Gastrocnemius medialis (tissue), 4 donors: Measurements from ENCODE around the gene ARHGAP5. TPM values are rescaled to one million over a fixed set of nuclear protein-coding genes. Genes with fewer than 3 reads are reported as not detected.

Experiments used
- ATAC-seq, 2 donors: fragments of 150-250 bp; one replicate each; pipeline ENCODE4 v1.9.1; 2016
- DNase-seq, 2 donors: peaks; one replicate each; pipeline ENCODE4 v3.0.0-alpha.2; 2019
- H3K27ac ChIP-seq, 4 donors: fragments of 200-600 bp; sonication (generic); 1 replicate in 1 of 4; 2 replicates in 3 of 4; pipeline ENCODE4 v1.5.1; 2016 to 2018; ENCODE audit warnings: mild to moderate bottlenecking in 2 of 4, moderate library complexity in 1 of 4
- H3K27me3 ChIP-seq, 3 donors: fragments of 200-600 bp; sonication (generic) in 2 of 3; 1 replicate in 1 of 3; 2 replicates in 2 of 3; pipeline versions ENCODE4 v1.5.1 to v1.6.0; 2016 to 2019; ENCODE audit warnings: mild to moderate bottlenecking in 1 of 3, moderate library complexity in 1 of 3
- H3K36me3 ChIP-seq, 2 donors: fragments of 200-600 bp; sonication (generic) in 1 of 2; one replicate each; pipeline ENCODE4 v1.5.1; 2017 to 2018
- H3K4me1 ChIP-seq, 2 donors: fragments of 200-600 bp; sonication (generic) in 1 of 2; one replicate each; pipeline ENCODE4 v1.5.1; 2016 to 2017; ENCODE audit warnings: mild to moderate bottlenecking in 2 of 2
- H3K4me3 ChIP-seq, 4 donors: fragments of 200-600 bp; sonication (generic) in 3 of 4; 1 replicate in 1 of 4; 2 replicates in 3 of 4; pipeline ENCODE4 v1.5.1; 2016 to 2019; ENCODE audit warnings: mild to moderate bottlenecking in 2 of 4
- H3K9me3 ChIP-seq, 3 donors: fragments of 200-600 bp; sonication (generic) in 2 of 3; 1 replicate in 1 of 3; 2 replicates in 2 of 3; pipeline ENCODE4 v1.5.1; 2016 to 2019
- CTCF ChIP-seq, 5 experiments: fragments of 450-650 bp in 3 of 5; fragments of 200-600 bp in 2 of 5; sonication (generic) in 2 of 5; IDR thresholded peaks in 4 of 5; conservative IDR thresholded peaks in 1 of 5; 1 replicate in 4 of 5; 2 replicates in 1 of 5; pipeline ENCODE4 v1.5.1; 2016 to 2019; ENCODE audit warnings: antibody characterized with exemption in 5 of 5, mild to moderate bottlenecking in 3 of 5, moderate library complexity in 3 of 5
- POLR2A ChIP-seq, 2 donors: fragments of 450-650 bp; IDR thresholded peaks; one replicate each; pipeline ENCODE4 v1.6.1; 2017; ENCODE audit warnings: antibody characterized with exemption in 2 of 2, mild to moderate bottlenecking in 2 of 2, moderate library complexity in 2 of 2
- in situ Hi-C, 4 donors: fragments of 200-750 bp; cut with MboI; loops; one replicate each; pipeline versions ENCODE4 v1.15.0 to v1.8.0; 2017; ENCODE audit warnings: low sequenced_read_pairs in 4 of 4
- intact Hi-C: fragments of 100-400 bp; cut with DNase I; formaldehyde crosslinking; loops from one replicate; pipeline ENCODE4 v1.15.1; 2023; ENCODE audit warnings: low total_unique reads
- total RNA-seq, 4 donors: library from RNA; depleted of rRNA; stranded (reverse); fragments of >200 nt; gene quantifications; one replicate each; pipeline versions ENCODE4 v1.1.0 to v1.2.3, GENCODE V29; 2016

The ARHGAP5 gene
- total RNA-seq, 4 donors from 2014 or later = 56.5 to 76.9 (median 66.9) TPM

DNA sequence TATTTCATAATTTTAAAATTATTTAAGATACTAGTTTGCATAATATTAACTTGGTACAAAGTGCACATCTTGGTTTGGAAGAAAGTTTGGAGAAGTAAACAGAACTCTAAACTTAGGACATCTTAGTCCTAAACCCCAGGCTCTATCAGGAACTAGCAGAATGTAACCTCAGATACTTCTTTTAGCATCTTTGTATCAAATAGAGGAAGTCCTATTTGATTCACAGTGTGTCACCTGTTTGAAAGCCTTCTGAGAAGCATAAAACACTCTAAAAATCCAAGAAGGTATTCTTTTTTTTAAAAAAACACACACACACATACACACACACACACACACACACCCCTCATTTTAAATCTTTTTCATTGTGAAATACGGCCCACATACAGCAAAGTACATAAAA lies 112.7 kb downstream of the ARHGAP5 start:
- no peaks in the 10 kb centered on the region for H3K36me3 ChIP-seq
- intact Hi-C loops = no loop called here
- no peaks in the 10 kb centered on the region for H3K27me3 ChIP-seq
- DNase-seq (no peak), ATAC-seq (no peak)
- in situ Hi-C loops = no loop called here
- H3K27ac ChIP-seq = no peak overlapping the region
- H3K4me1 ChIP-seq = no peaks in the 10 kb centered on the region
- H3K9me3 ChIP-seq = no peaks in the 10 kb centered on the region
- H3K4me3 ChIP-seq = no peak overlapping the region
- no peak for TF ChIP-seq POLR2A (IDR thresholded peaks at IDR 0.05)
- no peak for TF ChIP-seq CTCF (IDR thresholded peaks at IDR 0.05 in 4 of 5, conservative IDR thresholded peaks at IDR 0.05 in 1 of 5)

DNA sequence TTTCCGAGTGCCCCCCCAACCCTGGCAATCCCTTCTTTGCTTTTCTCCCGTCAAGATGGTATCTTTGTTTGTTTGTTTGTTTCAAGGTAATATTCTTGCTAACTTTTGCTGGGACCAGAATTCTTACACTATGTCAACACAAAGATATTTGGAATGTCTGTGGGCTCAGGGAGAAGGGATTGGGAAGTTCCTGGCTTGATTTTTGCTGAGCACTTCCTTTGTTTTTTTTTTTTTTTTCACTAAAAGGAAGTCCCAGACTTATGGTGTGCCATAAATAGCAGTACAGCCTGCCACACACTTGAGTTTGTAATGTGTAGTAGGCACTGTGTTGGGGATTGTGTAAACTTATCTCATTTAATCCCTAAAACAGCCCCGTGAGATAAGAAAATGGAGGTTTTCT lies 113.6 kb downstream of the ARHGAP5 start:
- in situ Hi-C loops = no loop called here
- ATAC-seq = no peak
- intact Hi-C loops = no loop called here
- no peak overlapping the region for H3K27ac ChIP-seq
- no peak for DNase-seq
- TF ChIP-seq CTCF (IDR thresholded peaks at IDR 0.05 in 4 of 5, conservative IDR thresholded peaks at IDR 0.05 in 1 of 5) (no peak), POLR2A (IDR thresholded peaks at IDR 0.05) (no peak)
- no peaks in the 10 kb centered on the region for H3K9me3 ChIP-seq
- no peaks in the 10 kb centered on the region for H3K27me3 ChIP-seq
- H3K36me3 ChIP-seq = no peaks in the 10 kb centered on the region
- H3K4me3 ChIP-seq = no peak overlapping the region
- no peaks in the 10 kb centered on the region for H3K4me1 ChIP-seq

DNA sequence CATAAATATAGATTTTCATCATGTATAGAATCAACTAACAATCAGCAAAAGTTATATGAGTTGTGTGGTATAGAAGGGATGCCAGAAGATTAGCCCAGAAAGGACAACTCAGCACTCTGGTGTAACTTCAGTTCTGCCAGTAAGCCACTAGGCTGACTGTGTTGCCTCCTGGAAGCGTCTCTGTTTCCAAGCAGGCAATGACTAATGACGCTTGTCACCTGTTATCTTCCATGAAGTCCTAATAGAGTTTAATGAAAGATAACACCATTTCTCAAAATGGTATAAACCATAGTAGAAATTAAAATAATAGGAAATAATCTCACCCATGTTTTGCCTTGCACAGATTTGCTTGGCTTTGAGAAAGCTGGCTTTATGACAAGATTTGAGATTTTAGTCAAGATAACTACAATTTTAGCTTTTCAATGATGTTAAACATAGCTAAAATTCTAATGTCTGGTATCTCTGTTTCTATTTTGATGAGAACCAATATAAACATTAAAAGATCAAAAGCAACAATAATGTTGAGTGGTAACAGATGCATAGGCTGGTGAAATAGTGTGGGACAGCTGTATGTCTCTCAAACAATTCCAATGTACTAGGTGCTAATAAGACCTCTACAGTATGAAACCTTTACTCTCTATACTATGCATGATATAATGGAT lies 115.7 kb downstream of the ARHGAP5 start:
- intact Hi-C loops (no loop called here), in situ Hi-C loops (no loop called here)
- Histone ChIP-seq H3K4me3 (no peak overlapping the region), H3K36me3 (no peaks in the 10 kb centered on the region), H3K27ac (no peak overlapping the region), H3K4me1 (no peaks in the 10 kb centered on the region), H3K9me3 (no peaks in the 10 kb centered on the region), H3K27me3 (no peaks in the 10 kb centered on the region)
- ATAC-seq = no peak
- no peak for DNase-seq
- no peak for TF ChIP-seq POLR2A (IDR thresholded peaks at IDR 0.05)

- no peak for DNase-seq
- Histone ChIP-seq H3K27me3 (no peaks in the 10 kb centered on the region), H3K9me3 (no peaks in the 10 kb centered on the region), H3K36me3 (no peaks in the 10 kb centered on the region), H3K4me1 (no peaks in the 10 kb centered on the region), H3K27ac (no peak overlapping the region), H3K4me3 (no peak overlapping the region)
- intact Hi-C loops (no loop called here), in situ Hi-C loops (no loop called here)
- ATAC-seq = no peak
- TF ChIP-seq POLR2A (IDR thresholded peaks at IDR 0.05) = no peak
- no peak for TF ChIP-seq CTCF (IDR thresholded peaks at IDR 0.05 in 4 of 5, conservative IDR thresholded peaks at IDR 0.05 in 1 of 5)
These were observed 116.4 kb downstream of the ARHGAP5 start for GRCh38 chr14:32193532-32193931.

GRCh38 chr14:32195636-32196035 lies 118.5 kb downstream of the ARHGAP5 start:
- H3K4me3 ChIP-seq = no peak overlapping the region
- no peaks in the 10 kb centered on the region for H3K36me3 ChIP-seq
- in situ Hi-C loops = no loop called here
- TF ChIP-seq CTCF (IDR thresholded peaks at IDR 0.05 in 4 of 5, conservative IDR thresholded peaks at IDR 0.05 in 1 of 5) = no peak
- no peak for TF ChIP-seq POLR2A (IDR thresholded peaks at IDR 0.05)
- DNase-seq (no peak), ATAC-seq (no peak)
- H3K27ac ChIP-seq = no peak overlapping the region
- H3K27me3 ChIP-seq = no peaks in the 10 kb centered on the region
- intact Hi-C loops = no loop called here
- H3K9me3 ChIP-seq = no peaks in the 10 kb centered on the region
- peaks cover 0 to 4% of the 10 kb centered on the region in 2 donors for H3K4me1 ChIP-seq
